Gastrocnemius medialis (tissue), 4 donors: Measurements from ENCODE around the gene FDX1.

Experiments used
- CTCF ChIP-seq, 5 experiments: fragments of 450-650 bp in 3 of 5; fragments of 200-600 bp in 2 of 5; sonication (generic) in 2 of 5; IDR thresholded peaks in 4 of 5; conservative IDR thresholded peaks in 1 of 5; 1 replicate in 4 of 5; 2 replicates in 1 of 5; pipeline ENCODE4 v1.5.1; 2016 to 2019; ENCODE audit warnings: antibody characterized with exemption in 5 of 5, mild to moderate bottlenecking in 3 of 5, moderate library complexity in 3 of 5
- POLR2A ChIP-seq, 2 donors: fragments of 450-650 bp; IDR thresholded peaks; one replicate each; pipeline ENCODE4 v1.6.1; 2017; ENCODE audit warnings: antibody characterized with exemption in 2 of 2, mild to moderate bottlenecking in 2 of 2, moderate library complexity in 2 of 2

GRCh38 chr11:110407315-110407714 is 22.4 kb upstream of the FDX1 start:
- TF ChIP-seq CTCF (IDR thresholded peaks at IDR 0.05 in 4 of 5, conservative IDR thresholded peaks at IDR 0.05 in 1 of 5) (no peak), POLR2A (IDR thresholded peaks at IDR 0.05) (no peak)
